ENCODE measurements around the gene SV2C. TPM values are rescaled to one million over a fixed set of nuclear protein-coding genes. Genes with fewer than 3 reads are reported as not detected.

The SV2C gene
- total RNA-seq, 1 donor from 2014 or later, result 0.15 TPM

- peaks cover 4% of the 10 kb centered on the region for H3K27me3 Mint-ChIP-seq (ENCODE audit: insufficient read depth, low read depth)
These were observed 301.5 kb downstream of the SV2C start for GRCh38 chr5:76384705-76385104.

GRCh38 chr5:76385540-76385939 is 302.4 kb downstream of the SV2C start:
- H3K9ac ChIP-seq, result no peak overlapping the region
- no peaks in the 10 kb centered on the region for H4K20me1 ChIP-seq (ENCODE audit: low read depth)
- H3K9me3 ChIP-seq (ENCODE audit: low read depth), result no peaks in the 10 kb centered on the region
- H3K27ac ChIP-seq, result no peak overlapping the region
- Mint-ChIP-seq H3K4me1 (peaks cover 54% of the 10 kb centered on the region), H3K27ac (no peak overlapping the region), H3K9me3 (no peaks in the 10 kb centered on the region), H3K27me3 (ENCODE audit: insufficient read depth, low read depth) (peaks cover 4% of the 10 kb centered on the region), H3K4me3 (no peak overlapping the region), H3K36me3 (no peaks in the 10 kb centered on the region)
- H3K4me3 ChIP-seq, result no peak overlapping the region
- H3K36me3 ChIP-seq, result no peaks in the 10 kb centered on the region
- H2AFZ ChIP-seq (replicated peaks), result no peak overlapping the region
- H3F3A ChIP-seq (ENCODE audit: low read depth), result no peaks in the 10 kb centered on the region
- TF ChIP-seq EZH2phosphoT487 (IDR thresholded peaks at IDR 0.05), result no peak
- no peak for TF ChIP-seq CTCF (IDR thresholded peaks at IDR 0.05)
- no peak for TF ChIP-seq EZH2 (IDR thresholded peaks at IDR 0.05)
- no peak overlapping the region for H3K4me2 ChIP-seq
- no peak for DNase-seq (ENCODE audit: low spot score)
- no peaks in the 10 kb centered on the region for H3K79me2 ChIP-seq (ENCODE audit: low read depth)
- H3K27me3 ChIP-seq, result no peaks in the 10 kb centered on the region
- peaks cover 22% of the 10 kb centered on the region for H3K4me1 ChIP-seq

More at GRCh38 chr5:76384705-76385104, 301.5 kb downstream of the SV2C start:
- H3K27me3 ChIP-seq, result no peaks in the 10 kb centered on the region
- no peaks in the 10 kb centered on the region for H4K20me1 ChIP-seq (ENCODE audit: low read depth)
- no peak overlapping the region for H3K4me2 ChIP-seq
- no peak overlapping the region for H3K27ac Mint-ChIP-seq
- H3K4me3 Mint-ChIP-seq, result no peak overlapping the region
- no peaks in the 10 kb centered on the region for H3K36me3 ChIP-seq
- no peaks in the 10 kb centered on the region for H3K9me3 ChIP-seq (ENCODE audit: low read depth)
- H3K9me3 Mint-ChIP-seq, result no peaks in the 10 kb centered on the region
- H3K36me3 Mint-ChIP-seq, result no peaks in the 10 kb centered on the region
- no peak overlapping the region for H3K4me3 ChIP-seq
- H3K4me1 ChIP-seq, result peaks cover 14% of the 10 kb centered on the region
- no peaks in the 10 kb centered on the region for H3F3A ChIP-seq (ENCODE audit: low read depth)
- H3K27ac ChIP-seq, result no peak overlapping the region
- TF ChIP-seq EZH2phosphoT487 (IDR thresholded peaks at IDR 0.05), result no peak
- TF ChIP-seq CTCF (IDR thresholded peaks at IDR 0.05), result no peak
- no peak for TF ChIP-seq EZH2 (IDR thresholded peaks at IDR 0.05)
- DNase-seq (ENCODE audit: low spot score), result no peak
- no peaks in the 10 kb centered on the region for H3K79me2 ChIP-seq (ENCODE audit: low read depth)
- peaks cover 51% of the 10 kb centered on the region for H3K4me1 Mint-ChIP-seq
- H2AFZ ChIP-seq (replicated peaks), result no peak overlapping the region
- H3K9ac ChIP-seq, result no peak overlapping the region

- DNase-seq (ENCODE audit: low spot score), result no peak
- Mint-ChIP-seq H3K4me1 (peaks cover 53% of the 10 kb centered on the region), H3K9me3 (no peaks in the 10 kb centered on the region), H3K36me3 (no peaks in the 10 kb centered on the region), H3K27ac (peak overlapping the region; percentile 80), H3K4me3 (no peak overlapping the region), H3K27me3 (ENCODE audit: insufficient read depth, low read depth) (peaks cover 4% of the 10 kb centered on the region)
- no peak overlapping the region for H3K27ac ChIP-seq
- no peak overlapping the region for H3K4me2 ChIP-seq
- H3K9ac ChIP-seq, result no peak overlapping the region
- H3F3A ChIP-seq (ENCODE audit: low read depth), result no peaks in the 10 kb centered on the region
- H3K79me2 ChIP-seq (ENCODE audit: low read depth), result no peaks in the 10 kb centered on the region
- no peak overlapping the region for H2AFZ ChIP-seq (replicated peaks)
- no peaks in the 10 kb centered on the region for H4K20me1 ChIP-seq (ENCODE audit: low read depth)
- H3K36me3 ChIP-seq, result no peaks in the 10 kb centered on the region
- no peaks in the 10 kb centered on the region for H3K9me3 ChIP-seq (ENCODE audit: low read depth)
- no peaks in the 10 kb centered on the region for H3K27me3 ChIP-seq
- H3K4me1 ChIP-seq, result peaks cover 25% of the 10 kb centered on the region
- TF ChIP-seq EZH2phosphoT487 (IDR thresholded peaks at IDR 0.05) (no peak), CTCF (IDR thresholded peaks at IDR 0.05) (no peak), EZH2 (IDR thresholded peaks at IDR 0.05) (no peak)
- no peak overlapping the region for H3K4me3 ChIP-seq
These were observed 303.2 kb downstream of the SV2C start for GRCh38 chr5:76386360-76386759.
